ENCODE data around the gene SCAI. TPM values are rescaled to one million over a fixed set of nuclear protein-coding genes. Genes with fewer than 3 reads are reported as not detected.

SCAI gene
- total and polyA plus RNA-seq, 9 of the 15 experiments (the other 6 are each of a cell fraction or from before 2014, with no cell fraction given) = 0.70 to 12.4 (median 4.2) TPM

DNA sequence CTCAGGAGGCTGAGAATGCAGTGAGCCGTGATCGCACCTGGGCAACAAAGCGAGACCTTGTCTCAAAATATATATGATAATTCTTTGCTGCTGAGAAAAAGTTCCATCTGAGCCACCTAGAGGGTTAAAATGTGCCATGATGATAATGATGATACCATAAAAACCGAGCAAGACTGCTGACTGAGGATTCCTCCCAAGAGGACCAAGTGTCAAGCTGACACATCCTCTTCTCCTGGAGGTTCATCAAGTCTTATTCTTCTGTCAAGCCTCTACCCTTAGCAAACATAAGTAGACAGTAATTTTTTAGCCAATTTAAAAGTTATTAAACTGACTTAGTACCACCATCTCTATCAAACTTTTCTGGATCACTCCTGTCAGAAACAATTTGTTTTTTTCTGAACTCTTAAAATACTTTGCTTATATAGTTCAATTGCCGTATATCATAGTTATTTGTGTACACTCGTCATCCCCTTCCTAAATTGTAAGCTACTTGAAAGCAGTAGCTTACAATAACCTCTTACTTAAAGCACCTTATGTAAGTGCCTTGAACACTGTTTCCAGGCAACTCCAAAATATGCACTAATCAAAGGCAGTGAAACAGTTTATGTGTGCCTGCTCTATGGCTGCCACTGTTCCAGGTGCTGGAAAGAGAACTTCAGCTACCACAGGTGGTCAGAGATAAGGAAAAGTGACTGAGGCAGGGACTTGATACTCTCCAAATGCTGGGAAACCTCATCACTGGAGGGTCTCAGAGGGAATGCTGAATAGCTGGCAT lies 57.4 kb downstream of the SCAI start:
- Histone ChIP-seq H3K36me3 (ENCODE audit: control insufficient read depth, insufficient read depth, low read length) (no peaks in the 10 kb centered on the region), H3K27ac (ENCODE audit: extremely low read depth, low read depth, low read length) (no peak overlapping the region), H2AFZ (ENCODE audit: low read depth, low read length) (no peak overlapping the region), H3K9me3 (replicated peaks; ENCODE audit: control insufficient read depth, insufficient read depth, low read depth, low read length) (peaks cover 9% of the 10 kb centered on the region), H3K4me1 (replicated peaks in 1 of 2; ENCODE audit: control insufficient read depth in 2 of 2, insufficient read depth in 2 of 2, low read length in 2 of 2) (no peaks in the 10 kb centered on the region), H3K79me2 (ENCODE audit: control insufficient read depth, insufficient read depth, low read length) (0 out of 3 replicates have a peak, but pooled peaks cover 4% of the 10 kb centered on the region), H3K27me3 (ENCODE audit: control insufficient read depth in 2 of 2, insufficient read depth in 2 of 2, low read length in 2 of 2) (no peaks in the 10 kb centered on the region), H4K20me1 (replicated peaks; ENCODE audit: control insufficient read depth, insufficient read depth, low read length) (no peaks in the 10 kb centered on the region), H3K9ac (ENCODE audit: insufficient read depth in 1 of 2, low read depth in 2 of 2, low read length in 2 of 2) (no peak overlapping the region), H3K9me1 (ENCODE audit: control insufficient read depth, insufficient read depth, low read length) (no peaks in the 10 kb centered on the region), H3K4me2 (ENCODE audit: insufficient read depth, low read length) (no peak overlapping the region), H3K4me3 (no peak overlapping the region)
- 78% methylated on average over 6 of the region's 6 CpGs for WGBS (ENCODE audit: insufficient coverage, low coverage, missing lambda C conversion rate)
- BruUV-seq (replicated peaks) = no TSS peak
- ATAC-seq = no peak
- ChIA-PET CTCF (ENCODE audit: low intra/inter-chr PET ratio) (no interaction called here), POLR2A (interaction anchor here (0.5 to 0.9 kb wide), 3 partner anchors 39 to 194 kb away, joined by 3 to 5 read pairs (median 4); no protein-coding TSS in a partner anchor)
- intact Hi-C loops (cut with micrococcal nuclease) (no loop called here), in situ Hi-C loops (cut with MboI) (no loop called here)
- TF ChIP-seq YY1 (IDR thresholded peaks at IDR 0.05; ENCODE audit: borderline replicate concordance in 1 of 3, control insufficient read depth in 1 of 3, extremely low read depth in 1 of 3, insufficient read depth in 3 of 3, insufficient read length in 1 of 3, insufficient replicate concordance in 2 of 3, low read depth in 1 of 3, low read length in 2 of 3) (no peak), POLR3G (IDR thresholded peaks at IDR 0.05; ENCODE audit: extremely low read depth, insufficient read length, insufficient replicate concordance) (no peak), FOXJ3 (CRISPR knock-in tag; IDR thresholded peaks at IDR 0.05) (no peak), OTX1 (CRISPR knock-in tag; IDR thresholded peaks at IDR 0.05) (no peak), MYC (IDR thresholded peaks at IDR 0.05; ENCODE audit: low read depth, low read length) (no peak), MYC (CRISPR knock-in tag; IDR thresholded peaks at IDR 0.05; ENCODE audit: borderline replicate concordance, low read depth) (no peak), ADNP (tag; IDR thresholded peaks at IDR 0.05) (no peak), ZNF445 (CRISPR knock-in tag; IDR thresholded peaks at IDR 0.05; ENCODE audit: low read depth) (no peak), ZNF316 (IDR thresholded peaks at IDR 0.05) (no peak), RBM34 (IDR thresholded peaks at IDR 0.05; ENCODE audit: borderline replicate concordance, insufficient read depth, low read length) (no peak), NCOA6 (IDR thresholded peaks at IDR 0.05) (no peak), ELF2 (CRISPR knock-in tag; IDR thresholded peaks at IDR 0.05) (no peak), GATAD2A (IDR thresholded peaks at IDR 0.05) (no peak), ZNF134 (CRISPR knock-in tag; conservative IDR thresholded peaks at IDR 0.05) (no peak), BCOR (IDR thresholded peaks at IDR 0.05) (no peak), ELF4 (CRISPR knock-in tag; IDR thresholded peaks at IDR 0.05) (no peak), PCBP2 (IDR thresholded peaks at IDR 0.05; ENCODE audit: low read depth, low read length, poor library complexity, severe bottlenecking) (no peak), KLF6 (CRISPR knock-in tag; IDR thresholded peaks at IDR 0.05; ENCODE audit: borderline replicate concordance) (no peak), NFIC (IDR thresholded peaks at IDR 0.05) (no peak), FOXA3 (CRISPR knock-in tag; conservative IDR thresholded peaks at IDR 0.05 in 1 of 2, IDR thresholded peaks at IDR 0.05 in 1 of 2) (no peak)
- TF ChIP-seq, protein P1, sequence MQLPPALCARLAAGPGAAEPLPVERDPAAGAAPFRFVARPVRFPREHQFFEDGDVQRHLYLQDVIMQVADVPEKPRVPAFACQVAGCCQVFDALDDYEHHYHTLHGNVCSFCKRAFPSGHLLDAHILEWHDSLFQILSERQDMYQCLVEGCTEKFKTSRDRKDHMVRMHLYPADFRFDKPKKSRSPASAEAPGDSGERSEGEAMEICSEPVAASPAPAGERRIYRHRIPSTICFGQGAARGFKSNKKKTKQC (CRISPR knock-in tag; IDR thresholded peaks at IDR 0.05) = no peak
- no peak for FAIRE-seq
- DNase-seq (ENCODE audit: extremely low read depth in 1 of 4, low spot score in 3 of 4) = peak in 1 of 4 experiments; percentile 13

Data from K562 (cell line).